Transverse colon (tissue), 4 donors: ENCODE measurements around the gene OBI1.

Experiments used
- EP300 ChIP-seq: sonication (generic); formaldehyde crosslinking; IDR thresholded peaks from one replicate; pipeline ENCODE4 v1.6.1; 2017; ENCODE audit warnings: antibody characterized with exemption, low read depth
- POLR2A ChIP-seq: fragments of 450-650 bp; IDR thresholded peaks from one replicate; pipeline ENCODE4 v1.6.1; 2016; ENCODE audit warnings: antibody characterized with exemption, mild to moderate bottlenecking, moderate library complexity
- POLR2AphosphoS5 ChIP-seq, 3 donors: sonication (generic); formaldehyde crosslinking; IDR thresholded peaks; one replicate each; pipeline ENCODE4 v1.6.1; 2016; ENCODE audit warnings: antibody characterized with exemption in 3 of 3
- TF ChIP-seq, protein P1 (sequence below), 5 experiments: fragments of 200-600 bp in 3 of 5; fragments of 450-650 bp in 2 of 5; sonication (generic) in 3 of 5; IDR thresholded peaks; 1 replicate in 2 of 5; 2 replicates in 3 of 5; pipeline ENCODE4 v1.5.1; 2016 to 2017; ENCODE audit warnings: antibody characterized with exemption in 5 of 5, inconsistent platforms in 3 of 5, mild to moderate bottlenecking in 2 of 5, moderate library complexity in 1 of 5

DNA sequence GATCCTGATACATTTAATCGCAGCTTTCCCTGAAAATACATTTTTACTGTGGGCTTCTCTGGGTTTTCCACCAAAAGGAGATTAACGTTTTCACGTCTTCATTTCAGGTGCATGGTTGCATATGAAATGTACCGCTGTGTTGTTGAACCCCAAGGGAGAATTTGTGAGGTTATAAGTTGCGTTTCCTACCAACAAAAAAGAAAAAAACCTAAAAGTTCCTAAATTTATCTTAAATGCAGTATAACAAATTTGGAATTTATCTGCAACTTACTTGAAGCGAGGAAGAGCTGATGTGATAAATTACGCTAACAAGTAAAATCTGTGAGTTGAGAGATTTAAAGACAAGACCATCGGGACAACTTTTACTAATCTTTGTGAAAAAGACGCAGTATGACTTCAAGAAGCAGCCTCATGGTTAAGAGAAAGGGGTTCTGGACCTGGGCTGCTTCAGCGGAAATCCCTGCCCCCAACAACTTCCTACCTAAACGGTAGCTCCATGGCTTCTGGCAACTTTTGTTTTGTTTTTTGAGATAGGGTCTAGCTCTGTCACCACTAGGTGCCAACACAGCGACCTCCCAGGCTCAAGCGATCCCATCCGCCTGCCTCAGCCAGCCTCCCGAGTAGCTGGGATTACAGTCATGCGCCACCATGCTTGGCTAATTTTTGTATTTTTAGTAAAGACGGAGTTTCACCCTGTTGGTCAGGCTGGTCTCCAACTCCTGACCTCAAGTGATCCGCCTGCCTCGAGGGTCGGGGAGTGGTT is 958 bp upstream of the OBI1 start:
- TF ChIP-seq, protein P1, sequence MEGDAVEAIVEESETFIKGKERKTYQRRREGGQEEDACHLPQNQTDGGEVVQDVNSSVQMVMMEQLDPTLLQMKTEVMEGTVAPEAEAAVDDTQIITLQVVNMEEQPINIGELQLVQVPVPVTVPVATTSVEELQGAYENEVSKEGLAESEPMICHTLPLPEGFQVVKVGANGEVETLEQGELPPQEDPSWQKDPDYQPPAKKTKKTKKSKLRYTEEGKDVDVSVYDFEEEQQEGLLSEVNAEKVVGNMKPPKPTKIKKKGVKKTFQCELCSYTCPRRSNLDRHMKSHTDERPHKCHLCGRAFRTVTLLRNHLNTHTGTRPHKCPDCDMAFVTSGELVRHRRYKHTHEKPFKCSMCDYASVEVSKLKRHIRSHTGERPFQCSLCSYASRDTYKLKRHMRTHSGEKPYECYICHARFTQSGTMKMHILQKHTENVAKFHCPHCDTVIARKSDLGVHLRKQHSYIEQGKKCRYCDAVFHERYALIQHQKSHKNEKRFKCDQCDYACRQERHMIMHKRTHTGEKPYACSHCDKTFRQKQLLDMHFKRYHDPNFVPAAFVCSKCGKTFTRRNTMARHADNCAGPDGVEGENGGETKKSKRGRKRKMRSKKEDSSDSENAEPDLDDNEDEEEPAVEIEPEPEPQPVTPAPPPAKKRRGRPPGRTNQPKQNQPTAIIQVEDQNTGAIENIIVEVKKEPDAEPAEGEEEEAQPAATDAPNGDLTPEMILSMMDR (IDR thresholded peaks at IDR 0.05), result no peak
- no peak for TF ChIP-seq POLR2A
- TF ChIP-seq POLR2AphosphoS5 (IDR thresholded peaks at IDR 0.05), result no peak
- no peak for TF ChIP-seq EP300
